ENCODE results near the gene PARD3B.

- TF ChIP-seq CTCF (IDR thresholded peaks at IDR 0.05; ENCODE audit: low read length) = no peak
- TF ChIP-seq EZH2 (optimal IDR thresholded peaks at IDR 0.05; ENCODE audit: low read depth, low read length) = no peak
- no peak for TF ChIP-seq EZH2phosphoT487 (IDR thresholded peaks at IDR 0.05; ENCODE audit: low read length)
Observed at GRCh38 chr2:205566606-205567168, 1021.4 kb downstream of the PARD3B start.

Data from MM.1S (cell line).